Fibroblast of skin of abdomen (primary cell): Measurements from ENCODE around the gene FAM169A.
"Not testable (repeated sequence)": the region's sequence is repeated elsewhere in the genome, so short reads cannot be mapped to it uniquely, and the experiment has no call there.

Experiments
- DNase-seq: peaks from one replicate; pipeline ENCODE4 v3.0.0-alpha.2; 2013

The FAM169A gene

DNA sequence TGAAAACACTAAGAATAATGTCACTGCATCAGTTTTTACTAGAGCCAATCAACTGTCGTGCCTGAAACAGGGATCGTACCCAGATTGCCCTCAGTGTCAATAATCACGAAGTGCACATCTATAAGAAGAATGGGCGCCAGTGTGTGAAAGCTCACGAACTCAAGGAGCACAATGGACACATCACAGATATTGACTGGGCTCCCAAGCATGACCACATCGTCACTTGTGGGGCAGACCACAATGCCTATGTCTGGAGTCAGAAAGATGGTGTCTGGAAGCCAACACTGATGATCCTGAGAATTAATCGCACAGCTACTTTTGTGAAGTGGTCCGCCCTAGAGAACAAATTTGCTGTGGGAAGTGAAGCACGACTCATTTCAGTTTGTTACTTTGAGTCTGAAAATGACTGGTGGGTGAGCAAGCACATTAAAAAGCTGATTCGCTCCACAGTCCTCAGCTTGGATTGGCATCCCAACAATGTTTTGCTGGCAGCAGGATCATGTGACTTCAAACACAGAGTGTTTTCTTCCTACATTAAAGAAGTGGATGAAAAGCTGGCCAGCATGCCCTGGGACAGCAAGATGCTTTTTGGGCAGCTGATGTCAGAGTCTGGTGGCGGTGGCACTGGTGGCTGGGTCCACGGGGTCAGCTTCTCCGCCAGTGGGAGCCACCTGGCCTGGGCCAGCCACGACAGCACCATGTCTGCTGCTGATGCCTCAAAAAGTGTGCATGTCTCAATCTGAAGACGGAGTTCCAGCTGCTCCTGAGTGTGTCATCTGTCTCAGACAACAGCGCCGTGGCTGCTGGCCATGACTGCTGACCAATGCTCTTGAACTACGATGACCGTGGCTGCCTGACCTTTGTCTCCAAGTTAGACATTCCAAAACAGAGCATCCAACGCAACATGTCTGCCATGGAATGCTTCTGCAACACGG is 66.9 kb downstream of the FAM169A start:
- DNase-seq, result peak; percentile 30

DNA sequence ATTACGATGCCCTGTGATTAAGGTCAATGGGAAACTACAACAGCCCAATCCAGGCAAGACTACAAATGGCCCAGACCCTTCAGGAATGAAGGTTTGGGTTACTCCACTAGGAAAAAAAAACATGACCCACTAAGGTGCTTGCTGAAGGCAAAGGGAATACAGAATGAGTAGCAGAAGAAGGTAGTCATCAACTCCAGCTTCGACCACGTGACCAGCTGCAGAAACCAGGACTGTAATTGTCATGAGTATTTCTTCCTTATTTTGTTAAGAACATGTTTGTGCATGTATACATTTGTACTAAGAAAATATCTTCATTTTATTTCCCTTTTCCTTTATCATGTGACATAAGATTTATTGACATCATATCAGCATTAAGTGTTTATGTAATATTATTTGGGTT is 74.5 kb downstream of the FAM169A start:
- not testable (repeated sequence) for DNase-seq

DNA sequence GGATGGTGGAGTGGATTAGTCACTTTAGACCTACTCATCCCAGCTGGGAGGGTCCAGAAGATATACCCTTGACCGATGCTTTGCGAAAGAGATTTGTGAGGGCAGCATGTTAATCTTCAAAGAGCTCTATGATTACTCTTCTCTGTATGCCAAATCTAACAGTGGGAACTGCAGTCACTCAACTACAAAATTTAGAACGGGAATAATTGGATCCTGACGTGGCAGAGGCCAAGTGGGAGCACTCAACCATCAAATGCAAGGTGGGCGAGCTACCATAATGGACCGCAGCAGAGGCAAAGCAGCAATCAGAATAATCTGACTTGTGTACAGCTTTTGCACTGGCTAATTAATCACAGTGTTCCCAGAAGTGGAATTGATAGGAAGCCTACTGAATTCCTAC is 78.8 kb downstream of the FAM169A start:
- DNase-seq, result no peak

DNA sequence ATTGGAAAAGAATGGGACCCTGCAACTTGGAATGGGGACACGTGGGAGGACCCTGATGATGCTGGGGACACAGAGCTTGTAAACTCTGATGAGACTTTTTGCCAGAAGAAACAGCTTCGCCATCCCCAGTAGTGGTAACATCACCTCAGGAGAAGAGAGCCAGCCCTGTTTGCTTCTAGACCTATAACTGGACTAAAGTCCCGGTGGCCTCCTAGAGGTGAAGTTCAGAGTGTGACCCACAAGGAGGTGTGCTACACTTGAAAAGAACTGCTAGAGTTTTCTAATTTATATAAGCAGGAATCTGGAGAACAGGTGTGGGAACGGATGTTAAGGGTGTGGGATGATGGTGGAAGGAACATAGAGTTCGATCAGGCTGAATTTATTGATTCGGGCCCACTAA is 79.3 kb downstream of the FAM169A start:
- no peak for DNase-seq

DNA sequence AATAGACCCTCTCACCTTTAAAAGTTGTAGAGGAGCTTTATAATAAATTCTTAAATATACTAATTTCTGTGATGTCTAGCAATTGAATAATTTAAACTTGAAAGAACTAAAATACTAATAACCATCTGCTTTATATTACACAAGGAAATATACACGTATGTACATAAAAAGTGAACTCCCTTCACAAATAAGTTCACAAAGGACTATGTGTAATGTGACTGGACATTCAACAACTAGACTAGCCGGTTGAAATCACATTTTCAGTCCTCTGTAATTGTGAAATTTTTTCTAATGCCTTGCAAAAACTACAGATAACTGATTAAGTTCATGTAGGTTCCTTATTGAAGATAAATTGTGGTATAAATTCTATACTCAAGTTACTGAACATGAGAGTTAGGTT is 87.6 kb downstream of the FAM169A start:
- DNase-seq, result no peak

DNA sequence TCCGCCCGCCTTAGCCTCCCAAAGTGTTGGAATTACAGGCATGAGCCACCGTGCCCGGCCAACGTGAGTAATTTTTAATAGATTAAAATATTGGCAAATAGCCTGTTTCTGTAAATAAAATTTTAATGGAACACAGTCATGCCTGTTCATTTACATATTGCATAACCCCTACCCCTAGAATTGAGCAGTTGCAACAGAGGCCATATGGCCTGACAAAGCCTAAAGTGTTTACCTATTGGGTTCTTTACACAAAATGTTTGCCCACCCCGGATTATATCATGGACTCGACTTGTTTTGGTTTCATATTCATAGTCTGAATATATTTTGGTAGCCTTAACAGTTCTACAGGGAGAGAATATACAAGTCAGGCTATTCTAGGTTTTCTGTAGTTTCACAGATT is 93.8 kb downstream of the FAM169A start:
- no peak for DNase-seq

DNA sequence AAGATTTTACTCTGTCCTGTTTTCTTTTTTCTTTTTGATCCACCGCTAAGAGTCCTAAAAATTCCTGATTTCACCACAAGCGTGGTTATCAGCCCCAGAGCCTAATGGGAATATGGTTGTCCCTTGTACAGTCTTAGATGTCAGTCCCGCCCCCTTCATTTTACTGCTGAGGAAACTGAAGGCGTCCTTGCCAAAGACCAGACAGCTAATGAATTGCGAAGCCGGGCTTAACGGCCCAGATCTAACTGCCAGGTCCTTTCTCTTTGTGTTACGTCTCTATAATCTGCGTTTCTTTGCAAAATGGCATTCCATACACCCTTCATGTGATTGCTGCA is 98.6 kb downstream of the FAM169A start:
- peak; percentile 29 for DNase-seq

DNA sequence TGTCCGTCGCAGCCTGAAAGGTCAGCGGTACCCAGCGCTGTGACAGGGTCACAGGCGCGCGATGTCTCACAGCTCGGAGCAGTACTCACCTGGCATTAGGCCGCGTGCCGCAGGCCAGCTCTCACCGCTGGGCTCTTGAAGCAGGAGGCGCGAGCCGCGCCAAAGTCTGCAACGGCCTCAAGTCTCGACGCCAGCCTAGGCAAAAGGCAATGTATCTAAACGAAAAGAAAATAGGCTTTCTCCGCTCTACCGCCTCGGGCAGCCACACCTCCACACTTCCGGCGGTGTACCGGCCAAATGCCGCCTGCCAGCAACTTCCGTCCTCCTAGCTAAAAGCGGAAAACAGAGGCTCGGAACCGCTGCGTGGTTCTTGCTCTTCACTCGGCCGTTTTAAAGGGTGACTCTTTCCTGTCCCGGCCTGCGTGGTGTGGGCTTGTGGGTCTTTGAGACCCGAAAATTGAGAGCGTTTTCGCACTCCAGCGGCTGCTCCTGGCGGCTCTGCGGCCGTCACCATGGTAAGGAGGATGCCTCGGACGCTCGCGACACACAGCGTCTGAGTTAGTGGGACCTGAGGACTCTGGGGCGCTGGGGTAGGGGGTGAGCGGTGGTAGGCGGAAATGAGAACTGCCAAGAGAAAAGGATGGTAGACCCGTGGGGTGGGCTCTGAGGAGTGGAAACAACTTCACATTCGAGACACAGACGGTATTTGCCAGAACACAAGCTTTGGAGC is 99.2 kb downstream of the FAM169A start, which contains the start of the genes GFM2 and NSA2:
GFM2 (minus strand) TSS at position 269 of the 730 bp plus-strand sequence. CDS start 3,375 bp downstream, outside the sequence.
NSA2 (plus strand) TSS at position 401 of the 730 bp plus-strand sequence; CDS start at position 513, 112 bp downstream.
- peak; percentile 92 for DNase-seq

DNA sequence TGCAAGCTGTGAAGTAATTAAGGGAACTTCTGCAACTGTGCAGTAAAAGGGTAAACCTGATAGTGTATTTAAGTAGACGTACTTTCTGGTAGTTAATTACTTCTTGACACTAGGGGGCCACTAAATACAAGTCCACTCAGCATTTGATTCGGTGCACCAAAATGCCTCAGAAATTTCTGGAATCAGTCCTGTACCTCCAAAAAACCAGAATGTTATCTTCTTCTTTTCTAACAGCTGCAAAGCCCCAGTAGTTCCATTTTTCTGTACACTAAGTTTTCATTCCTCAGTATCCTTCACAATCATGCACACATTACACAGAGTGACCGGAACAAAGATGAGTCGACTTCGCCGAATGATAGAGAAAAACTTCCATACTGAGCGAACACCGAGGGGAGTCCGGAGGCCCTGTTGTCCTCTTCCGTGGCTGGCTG is 99.8 kb downstream of the FAM169A start:
- DNase-seq, result peak; percentile 17

DNA sequence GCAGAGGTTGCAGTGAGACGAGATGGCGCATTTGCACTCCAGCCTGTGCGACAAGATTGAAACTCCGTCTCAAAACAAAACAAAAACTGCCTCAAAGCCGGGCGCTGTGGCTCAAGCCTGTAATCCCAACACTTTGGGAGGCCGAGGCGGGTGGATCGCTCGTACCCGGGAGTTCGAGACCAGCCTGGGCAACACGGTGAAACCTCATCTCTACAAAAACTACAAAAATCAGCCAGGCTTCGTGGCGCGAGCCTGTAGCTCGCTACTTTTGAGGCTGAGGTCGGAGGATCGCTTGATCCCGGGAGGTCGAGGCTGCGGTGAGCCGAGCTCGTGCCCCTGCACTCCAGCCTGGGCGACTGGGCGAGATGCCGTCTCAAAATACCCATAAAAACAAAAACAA is 100.3 kb downstream of the FAM169A start:
- no peak for DNase-seq

DNA sequence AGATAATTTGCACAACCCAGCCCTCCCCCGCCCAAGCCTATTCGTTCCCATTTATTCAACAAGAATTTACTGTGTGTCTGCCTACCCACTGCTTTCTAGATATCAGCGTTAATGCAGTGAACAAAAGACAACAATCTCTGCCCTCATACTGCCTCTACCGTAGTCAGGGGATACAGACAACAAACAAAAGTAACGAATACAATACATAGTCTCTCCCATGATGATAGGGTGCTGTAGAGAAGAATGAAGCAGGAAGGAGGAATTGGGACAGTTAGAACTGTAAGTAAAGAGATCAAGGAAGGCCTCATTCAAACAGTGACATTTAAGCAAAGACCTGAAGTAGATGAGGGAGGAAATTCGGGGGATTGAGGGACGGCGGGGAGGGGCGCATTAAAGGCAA is 101.0 kb downstream of the FAM169A start:
- no peak for DNase-seq

DNA sequence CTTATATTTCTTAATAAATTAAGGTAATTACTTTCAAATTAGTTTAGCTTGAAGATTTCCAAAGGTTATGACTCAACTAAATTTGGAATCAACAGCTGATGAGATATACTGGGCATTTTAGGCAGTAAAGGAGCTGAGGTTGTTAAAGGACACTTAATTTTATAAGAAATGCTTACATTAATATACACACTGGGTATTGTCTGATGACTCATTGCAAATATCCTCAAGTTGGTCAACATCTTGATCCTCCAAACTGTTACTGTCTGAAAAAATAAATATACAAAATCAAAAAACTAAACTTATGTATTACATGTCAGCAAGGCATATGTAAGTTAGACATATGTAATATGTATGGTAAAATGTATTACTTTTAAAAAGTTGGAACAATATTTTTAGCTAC is 102.7 kb downstream of the FAM169A start:
- DNase-seq, result no peak

DNA sequence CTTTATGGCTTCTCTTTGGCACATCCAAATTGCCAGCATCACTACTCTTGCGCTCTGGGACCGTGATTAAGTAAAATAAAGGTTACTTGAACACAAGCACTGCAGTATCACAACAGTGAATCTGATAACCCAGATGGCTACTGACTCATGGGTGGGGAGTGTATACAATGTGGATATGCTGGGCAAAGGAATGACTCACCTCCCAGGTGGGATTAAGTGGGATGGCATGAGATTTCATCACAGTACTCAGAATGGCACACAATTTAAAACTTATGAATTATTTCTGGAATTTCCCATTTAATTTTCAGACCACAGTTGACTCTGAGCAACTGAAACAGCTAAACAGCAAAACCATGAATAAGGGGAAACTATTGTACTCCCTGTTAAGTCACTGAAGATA is 103.6 kb downstream of the FAM169A start:
- DNase-seq, result peak; percentile 60

DNA sequence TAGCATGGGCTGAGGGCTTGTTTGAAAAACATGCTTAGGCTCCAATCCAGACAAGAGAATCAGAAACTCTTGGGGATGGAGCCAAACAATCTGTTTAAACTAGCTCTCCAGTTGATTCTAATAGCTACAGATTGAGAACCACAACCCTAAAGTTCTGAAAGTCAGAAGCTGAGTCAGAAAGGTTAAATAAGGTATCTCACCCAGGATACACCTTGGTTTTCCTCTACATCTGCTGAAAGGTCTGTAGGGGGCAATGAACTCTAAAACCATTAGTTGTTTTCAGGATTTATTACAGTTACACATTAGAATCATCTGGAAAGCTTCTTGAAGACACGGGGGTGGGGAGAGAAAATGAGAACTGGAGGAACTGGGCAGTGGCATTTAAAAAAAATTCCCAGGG is 104.9 kb downstream of the FAM169A start:
- DNase-seq, result no peak

DNA sequence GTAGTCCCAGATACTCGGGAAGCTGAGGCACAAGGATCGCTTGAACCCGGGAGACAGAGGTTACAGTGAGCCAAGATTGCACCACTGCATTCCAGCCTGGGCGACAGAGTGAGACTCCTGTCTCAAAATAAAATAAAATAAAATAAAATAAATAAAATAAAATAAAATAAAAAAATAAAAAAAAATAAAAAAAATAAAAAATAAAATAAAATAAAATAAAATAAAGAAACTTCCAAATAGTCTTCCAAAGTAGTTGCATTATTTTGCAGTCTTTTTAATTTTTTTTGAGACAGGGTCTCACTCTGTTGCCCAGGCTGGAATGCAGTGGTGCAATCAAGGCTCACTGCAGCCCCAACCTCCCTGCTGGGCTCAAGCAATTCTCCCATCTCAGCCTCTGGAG is 117.4 kb downstream of the FAM169A start:
- not testable (repeated sequence) for DNase-seq

DNA sequence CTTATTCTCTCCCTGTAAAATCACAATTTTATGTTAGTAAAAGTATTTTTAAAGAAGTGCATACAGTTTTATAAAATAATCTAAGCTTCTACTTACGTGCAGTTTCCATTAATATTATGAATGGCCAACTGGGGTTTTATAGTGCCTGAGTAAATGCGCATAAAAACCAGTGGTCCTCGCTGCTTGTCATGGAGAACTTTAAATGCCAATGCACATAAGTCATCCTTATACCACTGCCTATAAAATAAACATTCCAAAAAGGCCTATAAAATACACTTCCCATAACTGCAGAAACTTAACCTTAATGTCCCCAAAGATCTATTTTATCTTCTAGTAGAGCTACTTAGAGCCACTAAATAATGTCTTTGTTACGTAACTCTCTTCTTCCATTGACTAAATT is 127.8 kb downstream of the FAM169A start:
- DNase-seq, result no peak

DNA sequence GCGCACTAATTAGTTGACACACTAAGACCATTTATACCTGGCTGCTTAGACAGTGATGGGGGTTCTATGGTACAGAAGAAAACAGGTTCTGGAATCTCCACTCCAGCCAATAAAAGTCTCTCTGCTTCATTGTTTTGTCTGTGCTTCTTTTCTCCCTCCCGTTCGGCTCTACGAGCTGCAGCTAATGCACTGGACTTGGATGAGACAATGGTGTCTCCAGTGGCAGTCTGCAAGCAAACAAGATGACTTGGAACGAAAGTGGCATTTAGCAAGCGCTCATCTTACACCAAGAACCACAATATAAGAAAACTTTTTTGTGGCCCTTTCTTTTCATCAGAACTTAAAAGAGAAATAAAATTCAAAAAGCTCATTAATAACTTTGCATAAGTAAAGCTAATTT is 129.4 kb downstream of the FAM169A start:
- DNase-seq, result no peak
